ENCODE data around the gene NPR2.

The NPR2 gene

GRCh38 chr9:35766997-35767396 is 24.4 kb upstream of the NPR2 start:
- no peak for DNase-seq

DNA sequence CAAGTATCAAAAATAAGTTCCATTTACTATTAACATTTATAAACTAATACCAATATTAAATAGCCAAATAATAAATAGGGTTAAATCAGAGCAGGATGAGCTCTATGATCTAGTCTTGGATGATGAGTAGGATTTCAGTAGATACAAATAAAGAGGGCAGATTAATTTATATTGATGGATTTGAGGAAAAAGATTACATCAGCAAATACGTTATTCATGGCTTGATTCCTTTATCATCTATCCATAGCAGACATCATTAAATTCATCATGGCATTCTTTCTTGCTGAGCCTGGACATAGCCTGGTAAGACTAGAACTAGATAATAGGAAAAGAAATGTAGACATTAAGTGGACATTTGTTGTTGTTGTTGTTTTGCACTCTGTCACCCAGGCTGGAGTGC is 23.9 kb upstream of the NPR2 start:
- DNase-seq = no peak

DNA sequence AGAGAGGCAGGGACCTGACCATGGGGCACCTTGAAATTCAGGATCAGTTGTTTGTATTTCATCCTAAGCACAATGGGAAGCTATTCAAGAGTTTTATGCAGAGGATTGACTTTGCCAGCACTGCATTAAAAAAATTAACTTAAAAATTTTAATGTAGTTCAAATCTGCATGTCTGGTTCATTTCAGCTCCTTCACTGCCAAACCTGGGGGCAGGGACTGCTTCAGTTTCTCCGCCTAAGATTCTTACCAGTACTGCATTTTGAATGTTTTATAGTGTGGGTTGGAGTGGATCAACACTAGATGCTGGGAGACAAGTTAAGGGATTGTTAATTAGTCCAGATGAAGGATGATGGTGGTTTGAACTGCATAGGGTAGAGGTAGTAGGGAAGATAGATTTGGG is 21.6 kb upstream of the NPR2 start:
- no peak for DNase-seq

GRCh38 chr9:35771075-35771433 is 20.3 kb upstream of the NPR2 start:
- DNase-seq = no peak

DNA sequence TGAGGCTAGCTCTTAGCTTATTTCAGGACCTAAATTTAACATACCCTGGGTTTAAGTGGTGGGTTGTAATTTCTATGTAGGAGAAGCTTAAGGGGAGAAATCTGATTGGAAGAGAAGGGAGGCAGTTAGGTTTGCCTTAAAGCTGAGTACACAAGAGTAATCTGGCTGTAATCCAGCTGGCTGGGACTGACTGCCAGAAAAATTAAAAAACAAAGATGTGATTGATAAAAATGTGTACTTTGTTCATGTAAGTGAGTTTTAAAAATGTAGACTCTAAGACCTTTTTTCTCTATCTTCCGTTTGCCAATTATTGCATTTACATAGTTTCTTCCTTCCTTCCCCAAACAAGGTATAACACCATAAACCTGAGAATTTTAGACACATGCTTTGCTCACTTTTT is 19.9 kb upstream of the NPR2 start:
- no peak for DNase-seq

DNA sequence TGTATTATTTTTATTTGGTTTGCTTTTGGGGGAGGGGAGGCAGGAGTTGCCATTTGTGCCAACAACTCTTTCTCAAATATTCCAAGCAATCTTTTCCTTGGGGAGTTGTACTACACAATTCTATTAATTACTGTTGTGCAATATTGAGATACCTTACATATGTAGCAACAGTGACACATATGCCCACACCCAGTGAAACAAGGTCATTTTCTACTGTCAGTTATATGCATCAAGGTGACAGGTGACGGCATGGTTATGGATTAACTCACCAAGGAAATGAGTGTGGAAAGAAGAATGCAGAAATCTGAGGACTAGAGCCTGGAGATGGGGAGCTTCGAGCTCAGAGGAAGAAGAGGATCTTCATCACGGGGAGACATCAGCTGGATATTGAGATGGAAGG is 19.4 kb upstream of the NPR2 start:
- DNase-seq = no peak

- peak in 1 of 2 experiments; percentile 54 for DNase-seq
Observed at GRCh38 chr9:35774907-35775635, 16.3 kb upstream of the NPR2 start.

- DNase-seq = peak in 1 of 2 experiments; percentile 68
Observed at GRCh38 chr9:35776018-35776417, 15.4 kb upstream of the NPR2 start.

DNA sequence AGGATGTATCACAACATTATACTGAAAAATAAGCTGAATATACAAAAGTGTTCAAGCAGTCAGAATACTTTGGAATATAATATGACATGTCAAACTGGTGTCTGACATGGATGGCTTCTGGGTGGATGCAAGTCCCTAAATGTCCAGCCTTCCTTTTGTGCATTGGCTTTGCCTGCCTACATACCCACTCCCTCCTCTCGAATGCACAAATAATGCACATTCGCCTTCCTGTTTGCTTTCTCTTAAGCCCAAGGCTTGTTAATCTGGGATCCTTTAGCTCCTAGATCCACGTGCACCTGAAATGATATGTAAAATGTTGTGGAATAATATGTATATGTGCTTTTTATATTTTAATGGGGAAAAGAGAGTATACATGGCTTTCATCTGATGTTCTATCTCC is 12.9 kb upstream of the NPR2 start:
- no peak for DNase-seq

DNA sequence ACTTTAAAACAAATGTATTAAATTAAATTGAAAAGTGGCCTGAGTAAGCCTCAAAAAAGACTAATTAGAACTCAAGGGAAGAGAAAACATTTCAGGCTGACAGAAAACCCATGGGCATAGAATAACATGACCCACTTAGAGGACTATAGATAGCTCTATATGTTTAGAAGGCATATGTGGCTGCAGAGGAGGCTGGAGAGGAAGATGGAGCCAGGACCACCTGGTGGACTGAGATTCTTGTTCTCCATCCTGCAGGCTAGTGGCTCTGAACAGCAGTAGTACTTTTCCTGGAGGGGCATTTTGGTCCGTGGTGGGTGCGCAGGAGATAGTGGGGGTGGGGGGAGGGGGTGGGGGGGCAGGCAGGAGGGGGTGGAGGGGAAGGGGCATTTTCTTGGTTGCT is 10.3 kb upstream of the NPR2 start:
- DNase-seq = no peak

GRCh38 chr9:35783418-35783817 is 8.0 kb upstream of the NPR2 start:
- DNase-seq = no peak

DNA sequence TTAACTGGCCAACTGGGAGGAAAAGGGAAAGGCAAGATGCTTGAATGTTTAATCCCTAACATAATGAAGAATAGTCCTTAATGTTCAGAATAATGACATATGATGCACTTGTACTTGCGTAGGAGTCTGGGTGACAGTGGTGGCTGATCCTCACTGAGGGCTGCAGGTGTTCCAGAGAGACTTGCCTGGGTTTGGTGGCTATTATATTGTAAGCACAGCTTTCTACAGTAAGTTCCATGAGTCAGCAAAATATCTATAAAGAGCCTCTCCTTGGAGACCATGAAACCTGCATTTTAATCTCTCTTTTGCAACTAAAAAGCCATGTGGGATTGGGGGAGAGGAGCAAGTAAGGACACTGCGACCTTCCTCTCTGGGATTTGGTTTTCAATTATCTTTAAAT is 1.9 kb upstream of the NPR2 start:
- peak in 1 of 2 experiments; percentile 12 for DNase-seq

DNA sequence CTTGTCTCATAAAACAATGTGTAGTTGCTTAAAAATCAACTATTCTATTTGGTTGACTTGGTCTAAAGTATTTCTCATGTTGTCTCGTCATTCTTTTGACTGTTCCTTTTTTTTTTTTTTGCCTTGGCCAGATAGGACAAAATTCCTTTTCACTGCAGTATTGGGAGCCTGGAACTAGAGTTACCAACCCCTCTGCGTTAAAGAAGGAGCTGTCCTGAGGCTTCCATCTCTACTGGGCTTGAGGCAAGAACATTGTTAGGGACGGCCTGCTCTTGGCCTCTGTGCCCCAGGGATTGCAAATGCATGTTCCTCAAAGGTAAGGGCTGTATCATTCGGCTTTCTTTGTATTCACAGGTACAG is 1.4 kb upstream of the NPR2 start:
- no peak for DNase-seq

DNA sequence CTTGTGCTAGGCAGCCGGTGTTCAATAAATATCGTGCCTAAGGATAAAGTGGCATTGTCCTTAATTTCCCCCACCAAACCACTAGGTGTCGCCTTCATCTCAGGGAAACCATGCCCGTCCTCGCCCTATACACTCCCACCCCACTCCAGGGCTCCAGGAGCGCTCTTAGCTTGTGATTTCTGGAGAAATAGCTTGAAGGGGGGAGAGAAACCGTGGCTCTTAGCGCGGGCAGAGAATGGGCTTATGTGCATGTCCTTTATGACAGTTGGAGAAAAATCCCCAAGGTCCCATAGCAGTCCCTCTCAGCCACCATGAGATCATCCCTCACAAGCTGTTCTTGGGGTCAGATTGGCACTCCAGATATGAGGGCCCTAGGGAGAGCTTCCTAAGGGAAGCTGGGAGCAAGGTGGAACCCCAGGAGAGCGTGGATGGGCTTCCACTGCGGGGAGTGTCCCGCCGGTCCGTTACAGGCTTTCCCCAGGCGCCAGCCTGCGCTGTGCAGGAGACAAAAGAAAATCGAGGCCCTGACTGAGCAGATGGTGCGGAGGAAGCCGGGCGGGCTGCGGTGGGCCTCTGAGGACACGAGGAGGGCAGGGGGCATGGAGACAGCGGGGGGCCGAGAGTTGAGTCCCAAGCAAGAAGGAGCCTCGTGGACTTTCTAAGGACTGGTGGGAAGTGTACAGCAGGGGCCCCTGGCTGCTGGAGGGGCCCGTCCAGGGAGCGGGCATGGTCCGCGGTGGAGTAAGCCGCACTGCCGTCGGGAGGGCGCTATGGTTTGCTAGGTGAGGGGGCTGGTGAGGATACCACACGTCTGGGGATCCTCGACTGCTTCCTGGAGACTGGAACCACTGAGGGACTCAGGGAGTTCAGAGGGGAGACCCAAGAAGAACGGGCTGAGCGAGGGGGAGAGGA is 750 bp upstream of the NPR2 start:
- DNase-seq = peak; percentile 89 to 94

GRCh38 chr9:35792024-35792813 is 828 bp downstream of the NPR2 start:
- no peak for DNase-seq

DNA sequence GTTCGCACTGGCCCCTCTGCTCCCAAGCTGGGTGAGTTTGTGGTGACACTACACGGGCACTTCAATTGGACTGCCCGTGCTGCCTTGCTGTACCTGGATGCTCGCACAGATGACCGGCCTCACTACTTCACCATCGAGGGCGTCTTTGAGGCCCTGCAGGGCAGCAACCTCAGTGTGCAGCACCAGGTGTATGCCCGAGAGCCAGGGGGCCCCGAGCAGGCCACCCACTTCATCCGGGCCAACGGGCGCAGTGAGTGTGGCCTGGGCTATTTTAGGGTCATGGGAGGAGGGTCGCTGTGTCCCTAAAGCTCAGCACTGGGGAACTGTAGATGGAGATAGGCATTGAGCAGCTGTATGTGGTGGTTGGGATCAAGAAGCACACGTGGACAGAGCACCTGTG is 1.4 kb downstream of the NPR2 start:
- no peak for DNase-seq

- peak; percentile 51 to 76 for DNase-seq
Observed at GRCh38 chr9:35793461-35793860, 2.1 kb downstream of the NPR2 start.

GRCh38 chr9:35795695-35796094 is 4.3 kb downstream of the NPR2 start:
- no peak for DNase-seq

GRCh38 chr9:35797311-35798109 is 6.1 kb downstream of the NPR2 start:
- no peak for DNase-seq

GRCh38 chr9:35798658-35799374 is 7.4 kb downstream of the NPR2 start:
- no peak for DNase-seq

GRCh38 chr9:35800530-35800929 is 9.1 kb downstream of the NPR2 start:
- DNase-seq = no peak
